NCI-H1694 (cell line): ENCODE results near the gene CAPN9.

Experiments
- DNase-seq: peaks from one replicate; lab custom pipeline; 2025; lab: John Stamatoyannopoulos, UW

CAPN9 gene

DNA sequence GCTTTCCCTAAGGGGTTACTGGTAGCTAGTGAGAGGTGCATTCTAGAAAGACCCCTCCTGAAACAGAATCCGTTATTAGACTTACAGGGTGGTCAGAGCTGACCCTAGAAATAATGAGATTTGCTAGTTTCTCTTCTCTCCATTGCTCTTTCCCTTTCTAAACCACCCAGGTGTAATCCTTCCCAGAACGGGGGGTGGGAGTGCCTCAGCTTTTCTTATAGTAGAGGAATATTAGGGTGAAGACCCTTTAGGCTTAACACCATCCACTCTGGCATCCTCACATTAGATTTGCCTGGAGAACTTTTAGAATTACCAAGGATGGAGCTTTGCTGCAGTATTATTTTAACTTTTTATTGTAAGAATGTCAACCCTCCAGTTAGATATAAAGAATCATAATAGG, 49.4 kb downstream of the CAPN9 start:
- DNase-seq: no peak

DNA sequence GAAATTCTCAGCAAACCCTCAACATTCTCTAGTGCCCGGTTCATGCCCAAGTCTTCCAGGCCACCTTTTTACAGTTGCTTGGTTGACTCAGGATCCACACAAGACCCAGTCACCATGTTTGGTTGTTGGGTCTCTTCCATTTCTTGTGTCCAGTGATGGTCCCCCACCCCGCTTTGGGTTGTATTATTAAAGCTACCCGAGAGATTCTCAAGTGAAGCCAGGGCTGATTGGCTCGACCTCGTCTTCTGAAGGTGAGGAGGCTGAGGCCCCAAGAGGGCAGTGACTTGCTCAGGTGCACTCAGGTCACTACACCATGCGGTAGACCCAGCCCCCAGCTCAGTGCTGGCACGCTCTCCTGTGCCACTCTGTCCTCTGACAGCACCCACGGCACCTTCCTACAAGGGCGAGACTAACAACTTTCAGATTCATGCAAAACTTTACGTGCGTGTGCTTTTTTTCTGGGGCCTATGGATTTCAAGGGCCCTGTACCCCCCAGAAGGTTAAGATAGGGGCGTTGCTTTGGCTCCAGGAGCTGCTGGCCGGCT, 50.3 kb downstream of the CAPN9 start:
- DNase-seq: no peak

DNA sequence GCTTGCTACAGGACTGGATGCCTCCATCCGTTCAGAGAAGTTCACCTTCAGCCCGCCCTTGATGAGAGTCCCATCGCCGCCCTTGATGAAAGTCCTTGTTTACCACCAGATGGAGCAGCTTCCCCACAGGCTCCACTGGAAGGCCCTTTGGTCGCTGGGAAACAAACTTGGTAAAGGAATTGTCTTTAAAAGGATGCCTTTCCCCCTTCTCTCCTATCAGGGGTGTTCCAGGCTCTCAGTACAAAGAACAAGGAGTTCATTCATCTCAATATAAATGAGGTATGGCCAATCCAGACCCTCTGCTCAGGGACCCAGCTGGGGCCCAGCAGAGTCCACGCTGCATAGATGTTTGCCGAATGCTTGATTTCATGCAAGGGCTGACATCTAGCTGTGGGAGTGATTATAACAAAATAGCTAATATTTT, 50.8 kb downstream of the CAPN9 start:
- DNase-seq: peak; percentile 70

DNA sequence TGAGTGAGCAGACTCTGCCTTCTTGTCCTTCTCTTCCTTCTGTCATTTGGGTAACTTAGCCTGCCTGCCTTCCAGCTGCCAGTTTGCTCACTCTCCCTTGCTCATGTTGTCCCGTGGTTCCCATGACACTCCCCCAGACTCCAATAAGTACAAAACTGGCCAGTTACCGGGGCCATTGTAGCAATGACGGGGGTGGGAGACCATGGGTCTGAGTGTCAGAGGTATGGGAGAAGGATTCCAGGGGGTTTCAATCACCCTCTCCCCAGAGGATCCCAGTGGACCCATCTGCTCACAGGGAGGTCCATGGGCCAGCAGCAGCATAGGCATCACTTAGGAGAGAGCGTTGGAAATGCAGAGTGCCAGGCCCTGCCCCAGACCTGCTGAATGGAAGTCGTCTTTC, 51.3 kb downstream of the CAPN9 start:
- DNase-seq: no peak

DNA sequence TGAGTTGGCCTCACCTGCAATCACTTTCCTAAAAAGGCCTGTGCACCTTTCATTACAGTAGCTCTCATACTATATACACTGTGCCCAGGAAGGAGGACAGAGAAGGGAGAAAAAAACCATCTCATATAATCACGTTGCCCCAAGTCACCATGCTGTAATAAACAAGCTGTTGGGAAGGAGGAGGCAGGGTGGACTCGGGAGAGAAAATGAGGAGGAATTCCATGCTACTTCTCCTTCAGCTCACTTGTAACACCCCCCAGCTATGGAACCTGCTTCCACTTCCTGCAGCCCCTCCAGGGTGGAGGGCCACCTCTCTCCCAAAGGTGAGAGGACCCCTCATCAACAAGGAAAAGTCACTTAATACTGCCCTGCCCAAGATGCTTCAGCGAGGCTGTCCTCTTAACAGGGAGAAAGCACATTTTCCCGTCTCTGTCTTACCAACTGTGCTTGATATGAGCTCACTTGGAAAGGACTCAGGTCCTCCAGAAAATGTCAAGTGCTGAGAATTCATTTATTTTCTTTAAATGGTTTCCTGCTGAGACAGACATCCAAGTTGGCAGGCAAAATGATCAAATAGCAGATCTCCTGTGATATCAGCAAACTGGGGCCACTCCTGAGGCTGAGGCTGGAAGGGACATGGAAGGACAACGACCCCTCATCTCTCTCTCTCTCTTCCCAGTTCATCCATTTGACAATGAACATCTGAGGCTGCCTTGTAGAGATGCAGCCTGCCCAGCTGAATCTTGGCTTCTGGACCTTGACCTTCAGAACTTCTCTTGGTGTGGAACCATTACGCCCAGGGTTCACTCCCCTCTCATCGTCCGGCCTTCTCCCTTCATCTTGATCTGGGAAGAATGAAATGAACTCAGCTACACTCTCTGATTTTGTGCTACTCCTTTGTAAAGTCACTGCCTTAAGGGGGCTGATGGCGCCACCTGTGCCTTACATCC, 54.0 kb downstream of the CAPN9 start:
- no peak for DNase-seq

DNA sequence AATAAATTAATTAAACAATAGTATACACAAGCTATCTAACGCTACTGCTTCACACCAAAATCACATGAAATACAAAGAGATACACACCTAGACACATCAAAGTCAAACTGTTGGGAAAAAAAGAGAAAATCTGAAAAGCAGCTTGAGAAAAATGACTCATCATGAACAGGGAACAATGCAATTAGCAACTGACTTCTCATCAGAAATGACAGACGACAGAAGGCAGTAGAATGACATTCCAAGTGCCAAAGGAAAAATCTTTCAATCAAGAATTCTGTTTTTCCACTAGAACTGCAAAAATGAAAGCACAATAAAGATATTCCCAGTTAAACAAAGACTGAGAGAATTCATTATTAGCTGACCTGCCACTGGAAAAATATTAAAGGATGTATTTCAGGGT, 57.2 kb downstream of the CAPN9 start:
- no peak for DNase-seq

DNA sequence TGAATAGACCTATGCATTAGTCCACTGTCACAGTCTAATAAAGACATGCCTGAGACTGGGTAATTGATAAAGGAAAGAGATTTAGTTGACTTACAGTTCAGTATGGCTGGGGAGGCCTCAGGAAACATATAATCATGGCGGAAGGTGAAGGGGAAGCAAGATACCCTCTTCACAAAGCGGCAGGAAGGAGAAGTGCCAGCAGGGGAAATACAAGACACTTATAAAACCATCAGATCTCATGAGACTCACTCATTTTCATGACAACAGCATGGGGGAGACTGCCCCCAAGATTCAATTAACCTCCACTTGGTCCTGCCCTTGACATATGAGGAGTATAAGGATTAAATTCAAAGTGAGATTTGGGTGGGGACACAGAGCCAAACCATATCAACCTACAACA, 59.4 kb downstream of the CAPN9 start:
- DNase-seq: no peak

DNA sequence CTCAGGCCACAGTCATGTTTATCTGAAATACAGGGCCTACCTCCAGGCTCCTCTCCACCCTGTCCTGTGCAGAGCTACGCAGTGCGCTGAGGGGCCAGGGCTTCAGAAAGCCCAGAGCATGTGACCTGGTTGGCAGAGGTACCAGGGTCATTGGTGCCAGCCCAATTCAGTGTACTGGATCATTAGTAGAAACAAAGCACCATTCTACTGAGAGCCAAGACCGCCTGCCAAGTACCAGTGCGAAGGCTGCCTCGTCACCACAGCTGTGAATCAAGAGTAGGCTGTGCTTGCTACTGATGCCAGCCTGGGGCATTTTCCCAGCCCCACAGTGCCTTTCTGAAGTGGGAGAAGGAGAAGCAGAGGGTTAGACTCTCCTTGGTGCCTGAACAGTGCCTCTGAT, 59.8 kb downstream of the CAPN9 start:
- no peak for DNase-seq

DNA sequence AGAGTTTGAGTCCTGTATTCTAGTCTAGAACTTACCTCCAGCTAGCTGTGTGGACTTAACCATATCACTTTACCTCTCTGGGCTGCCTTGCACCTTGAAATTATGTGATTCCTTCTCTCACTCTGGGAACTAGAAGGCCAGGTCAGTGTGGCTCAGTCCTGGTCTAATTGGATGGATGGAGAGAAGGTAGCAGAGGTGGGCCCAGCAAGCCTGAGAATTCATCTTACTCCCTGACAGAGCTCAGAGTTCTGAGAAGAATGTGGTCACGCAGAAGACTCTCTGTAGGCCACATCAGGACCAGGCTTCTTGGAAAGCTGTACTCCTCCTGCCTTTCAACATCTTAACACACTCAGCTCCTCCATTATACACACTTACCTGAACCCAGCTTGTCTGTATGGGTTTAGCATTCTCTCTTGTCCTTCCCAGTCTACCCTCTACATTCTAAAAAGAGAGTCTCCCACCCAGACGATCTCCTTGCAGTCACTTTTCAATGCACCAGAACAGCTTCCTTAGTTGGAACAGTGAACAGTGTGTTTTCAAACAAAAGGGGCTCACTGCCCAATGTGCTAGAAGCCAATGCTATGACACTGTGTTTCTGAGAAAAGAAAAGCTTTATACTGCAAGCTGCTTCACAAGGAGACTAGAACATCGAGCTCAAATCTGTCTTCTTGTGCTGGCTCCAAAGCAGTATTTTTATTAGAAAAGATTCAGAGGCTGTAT, 60.5 kb downstream of the CAPN9 start:
- DNase-seq: no peak

DNA sequence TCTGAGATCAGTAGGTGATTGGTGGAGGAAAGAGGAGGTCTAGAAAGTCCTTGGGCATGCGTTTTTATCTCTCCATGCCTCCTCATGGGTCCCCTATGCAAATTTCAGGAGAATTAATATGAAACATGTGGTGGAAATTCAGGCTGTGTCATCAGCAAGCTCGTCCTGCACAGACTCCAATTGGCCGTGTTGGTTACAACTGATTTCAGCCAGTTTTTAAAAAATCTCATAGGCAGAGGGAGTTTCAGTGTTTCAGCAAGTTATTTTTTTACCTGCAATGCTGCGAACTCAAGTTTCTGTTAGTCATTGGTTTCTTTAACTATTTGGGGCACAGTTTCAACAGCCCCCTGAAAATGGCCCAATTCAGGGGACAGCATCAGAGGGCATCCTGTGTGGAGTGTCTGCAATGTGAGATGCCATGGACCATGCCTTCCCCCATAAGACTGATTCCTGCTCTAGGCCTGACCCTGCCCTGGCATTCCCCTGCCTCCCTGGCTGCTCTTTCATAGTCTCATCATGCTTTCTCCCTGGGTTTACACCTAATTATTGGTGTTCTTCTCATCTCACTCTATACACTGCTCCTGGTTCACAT, 61.2 kb downstream of the CAPN9 start:
- no peak for DNase-seq

DNA sequence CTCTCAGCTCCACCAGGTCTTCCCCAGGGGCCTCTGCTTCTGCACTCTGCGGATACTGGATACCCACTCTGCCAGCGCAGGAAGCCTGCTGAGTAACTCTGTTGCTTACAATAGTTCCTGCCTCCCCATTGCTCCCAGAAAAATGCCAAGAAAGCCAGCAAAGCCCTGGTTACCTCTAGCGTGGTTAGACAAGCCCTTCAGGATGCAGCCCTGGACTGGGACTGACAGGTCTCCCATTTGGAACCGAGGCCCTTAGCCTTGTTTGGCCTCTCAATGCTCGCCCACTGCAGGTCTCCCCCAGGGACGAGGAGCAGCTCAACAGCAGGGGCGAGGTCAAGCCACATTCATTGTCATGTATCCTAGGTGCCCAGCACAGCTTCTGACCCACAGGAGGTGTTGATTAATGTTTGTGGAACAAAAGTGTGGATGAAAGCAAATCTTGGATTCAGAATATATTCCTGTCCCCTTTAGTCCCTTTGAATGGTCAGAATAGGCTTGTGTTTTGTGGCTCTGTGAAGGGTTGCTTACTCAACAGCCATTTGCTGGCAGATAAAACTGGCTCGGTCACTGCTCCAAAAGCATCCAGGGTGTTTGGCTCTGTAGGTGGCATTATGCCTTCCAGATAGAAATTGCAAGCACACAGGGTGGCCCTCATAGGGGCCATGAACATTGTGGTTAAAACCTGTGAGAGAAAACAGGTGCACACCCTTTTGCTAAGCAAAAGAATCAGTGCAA, 62.2 kb downstream of the CAPN9 start:
- DNase-seq: no peak

DNA sequence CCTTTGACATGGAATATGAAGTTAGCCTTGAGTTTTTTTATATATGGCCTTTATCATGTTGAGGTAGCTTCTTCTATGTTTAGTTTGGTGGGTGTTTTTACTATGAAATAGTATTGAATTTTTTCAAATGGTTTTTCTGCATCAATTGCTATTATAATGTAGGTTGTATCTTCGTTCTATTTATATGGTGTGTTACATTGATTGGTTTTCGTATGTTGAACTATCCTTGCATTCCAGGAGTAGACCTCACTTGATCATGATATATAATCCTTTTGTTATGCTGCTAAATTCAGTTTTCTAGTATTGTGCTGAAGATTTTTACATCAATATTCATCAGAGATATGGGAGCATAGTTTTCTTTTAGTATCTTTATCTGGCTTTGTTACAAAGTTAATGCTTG, 65.4 kb downstream of the CAPN9 start:
- DNase-seq: no peak

DNA sequence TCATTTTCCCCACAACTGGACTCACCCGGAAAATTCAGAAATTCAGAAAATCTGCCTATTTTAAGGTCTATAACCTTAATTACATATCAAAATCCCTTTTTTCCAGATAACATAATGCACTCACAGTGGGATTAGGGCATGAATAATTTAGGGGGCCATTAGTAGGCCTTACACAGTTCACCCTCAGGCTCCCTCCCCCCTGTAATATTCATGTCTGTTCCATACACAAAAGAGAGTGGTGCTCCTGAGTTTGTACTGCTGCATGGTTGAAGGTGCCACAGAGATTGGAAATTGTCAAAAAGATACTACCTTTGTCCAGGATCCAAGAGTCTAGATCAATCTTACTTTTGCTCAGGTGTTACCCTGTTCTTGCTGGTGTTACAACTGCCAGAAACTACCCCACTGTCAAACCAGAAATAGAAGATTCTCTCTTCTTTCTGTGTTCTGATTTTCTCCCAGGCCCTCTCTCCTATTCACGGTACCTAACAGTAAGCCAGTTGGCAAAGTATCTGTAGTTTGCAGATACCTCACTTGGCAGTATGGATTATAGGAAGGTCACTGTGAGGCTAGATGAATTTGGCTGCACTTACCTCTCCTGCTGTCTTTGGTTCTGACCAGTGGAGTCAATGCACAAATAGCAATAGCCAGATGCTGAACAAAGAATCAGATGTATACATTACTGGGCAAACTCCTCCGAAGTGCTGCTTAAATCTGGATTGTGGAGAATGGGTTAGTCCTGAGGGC, 67.9 kb downstream of the CAPN9 start:
- DNase-seq: no peak

DNA sequence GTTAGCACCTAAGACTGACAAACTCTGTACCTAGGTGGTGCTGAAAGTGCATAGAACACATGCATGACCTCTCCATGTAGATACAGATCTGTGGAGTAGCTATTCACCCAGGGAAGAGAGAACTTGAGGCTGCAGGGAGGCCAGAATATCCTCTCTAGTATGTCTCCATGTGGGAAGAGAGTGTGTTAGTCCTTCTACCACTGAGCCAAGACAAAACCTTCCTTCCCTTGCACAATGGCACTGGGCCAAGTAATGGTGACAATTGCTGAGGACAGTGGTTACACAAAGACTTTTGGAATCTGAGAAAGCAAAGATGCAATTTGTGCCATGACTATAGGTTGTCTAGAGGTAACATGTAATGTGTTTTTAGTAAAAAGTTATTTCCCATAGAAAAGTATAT, 68.8 kb downstream of the CAPN9 start:
- no peak for DNase-seq

DNA sequence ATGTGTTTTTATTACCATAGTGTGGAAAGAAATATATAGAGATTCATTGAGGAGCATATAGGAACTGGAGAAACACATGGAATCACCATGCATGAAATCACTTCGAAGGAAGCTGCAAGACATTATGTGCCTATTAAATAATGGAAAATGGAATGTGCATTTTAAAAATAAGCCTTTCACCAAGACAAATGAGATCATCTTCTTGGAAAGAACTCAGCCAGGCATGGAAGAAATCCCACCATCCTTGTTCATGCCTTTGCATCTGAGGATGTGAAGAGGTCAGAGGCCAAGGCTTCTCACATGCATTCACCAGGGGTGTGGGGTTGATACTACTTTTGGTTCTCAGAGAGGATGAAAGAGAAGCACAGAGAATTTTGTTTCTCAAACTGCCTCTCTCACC, 71.2 kb downstream of the CAPN9 start:
- DNase-seq: no peak

DNA sequence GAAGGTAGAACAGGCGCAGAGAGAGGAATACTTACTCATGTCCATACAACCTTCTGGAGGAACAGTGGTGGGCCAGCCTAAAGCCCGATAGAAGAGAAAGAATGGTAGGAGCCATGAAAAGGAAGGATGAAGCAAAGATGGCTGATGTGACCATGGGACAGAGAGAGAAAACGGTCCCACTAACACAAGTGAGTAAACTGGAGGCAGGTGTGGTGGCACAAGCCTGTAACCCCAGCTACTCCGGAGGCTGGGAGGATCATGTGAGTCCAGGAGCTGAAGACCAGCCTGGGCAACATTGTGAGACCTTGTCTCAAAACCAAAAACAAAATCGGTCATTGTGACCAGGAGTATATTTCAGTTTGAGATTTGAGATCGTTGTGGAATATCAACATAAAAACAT, 71.7 kb downstream of the CAPN9 start:
- DNase-seq: no peak

DNA sequence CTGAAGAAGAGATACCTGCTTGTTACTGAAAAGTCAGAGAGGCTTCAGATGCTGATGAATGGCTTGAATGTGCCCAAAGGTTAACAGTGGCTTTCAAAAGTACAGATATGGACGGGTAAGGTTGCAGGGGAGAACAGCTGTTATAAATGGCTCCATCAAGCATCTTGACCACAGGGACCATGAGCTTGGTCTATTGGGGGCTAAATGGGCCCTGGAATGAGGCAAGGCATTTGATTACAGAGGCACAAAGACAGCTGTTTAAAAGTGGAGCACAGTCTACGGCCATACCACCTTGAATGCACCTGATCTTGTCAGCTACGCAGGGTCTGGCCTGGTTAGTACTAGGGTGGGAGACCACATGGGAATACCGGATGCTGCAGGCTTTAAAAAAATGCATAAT, 72.8 kb downstream of the CAPN9 start:
- no peak for DNase-seq

DNA sequence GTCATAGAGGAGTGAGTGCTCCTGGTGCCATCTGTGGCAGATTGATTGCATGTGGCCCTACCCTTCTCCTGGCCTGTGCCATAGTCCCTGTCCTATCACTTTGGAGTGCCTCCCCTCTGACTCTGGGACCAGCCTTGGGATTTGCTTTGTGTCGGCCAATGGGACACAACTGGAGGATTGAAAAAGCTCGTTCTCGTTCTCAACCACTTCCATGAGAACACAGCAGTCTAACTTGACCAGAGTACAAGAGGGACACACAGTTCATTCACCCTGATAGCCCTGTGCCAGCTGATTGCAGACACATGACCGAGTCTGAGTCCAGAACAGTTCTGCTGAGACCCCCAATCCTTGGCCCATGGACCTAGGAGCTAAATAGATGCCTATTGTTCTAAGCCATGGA, 73.4 kb downstream of the CAPN9 start:
- no peak for DNase-seq

DNA sequence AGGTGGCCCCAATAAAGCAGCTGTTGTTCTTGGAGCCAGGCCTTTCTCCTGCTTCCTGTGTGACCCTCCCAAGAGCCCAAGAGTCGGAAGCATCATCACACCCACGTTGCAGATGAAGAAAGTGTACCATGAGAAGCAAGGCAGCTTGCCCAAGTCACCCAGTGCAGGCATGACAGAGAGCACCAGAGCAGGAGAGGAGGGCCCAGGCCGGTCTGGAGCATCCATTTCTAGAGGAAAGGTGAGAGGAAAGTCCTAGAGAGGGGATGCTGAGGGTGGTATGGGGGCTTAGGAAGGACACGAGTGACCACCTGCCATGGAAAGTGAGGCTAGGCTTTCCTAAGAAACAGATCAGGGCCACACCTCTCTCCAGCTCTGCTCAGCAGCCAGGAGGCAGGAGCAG, 74.2 kb downstream of the CAPN9 start:
- DNase-seq: no peak

DNA sequence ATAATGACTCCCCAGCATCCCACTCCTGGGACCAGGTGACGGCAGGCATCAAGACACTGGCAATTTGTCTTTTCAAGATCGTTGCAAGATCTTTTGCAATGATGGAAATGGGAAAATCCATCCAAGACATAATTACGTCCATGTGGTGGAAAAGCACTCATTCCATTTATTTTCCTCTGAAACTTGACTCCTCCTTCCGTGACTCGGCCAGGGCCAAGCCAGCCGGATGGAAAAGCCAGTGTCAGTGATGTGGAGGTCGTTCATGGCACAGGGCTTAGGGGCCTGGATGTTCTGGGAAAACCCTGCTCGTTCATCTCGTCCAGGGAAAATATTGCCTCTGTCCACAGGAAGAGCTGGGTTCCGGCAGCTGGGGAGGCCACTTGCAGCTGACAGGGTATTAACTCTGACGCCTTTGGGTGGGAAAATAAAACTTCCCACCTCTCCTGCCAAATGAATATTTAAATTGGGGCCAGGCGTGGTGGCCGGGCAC, 74.9 kb downstream of the CAPN9 start:
- no peak for DNase-seq

DNA sequence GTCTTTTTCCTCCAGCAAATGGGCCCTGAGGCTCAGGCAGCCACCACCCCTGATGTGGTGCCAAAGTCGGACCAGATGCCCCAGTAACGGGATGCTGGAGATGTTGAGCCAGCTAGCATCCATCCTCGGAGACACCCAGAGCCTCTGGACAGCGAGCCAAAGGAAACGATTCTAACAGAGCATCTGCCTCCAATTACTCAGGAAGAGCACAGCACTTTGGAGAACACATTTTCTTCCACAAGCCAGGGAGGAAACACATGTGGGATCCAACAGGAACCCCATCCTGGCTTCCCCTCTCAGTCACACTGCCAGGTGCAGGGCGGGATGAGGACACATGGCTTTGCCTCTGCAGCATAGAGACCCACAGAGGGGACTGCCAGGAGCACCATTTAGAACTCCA, 76.2 kb downstream of the CAPN9 start:
- DNase-seq: peak; percentile 92
